K562 (cell line): ENCODE data around the gene SEBOX. TPM values are rescaled to one million over a fixed set of nuclear protein-coding genes. Genes with fewer than 3 reads are reported as not detected.

Source experiments
- ARNT ChIP-seq, 2 experiments: fragments of 450-650 bp; IDR thresholded peaks; 2 replicates each; pipeline ENCODE4 v1.6.1; 2016; ENCODE audit warnings: mild to moderate bottlenecking in 1 of 2
- BRD4 ChIP-seq: fragments of 200-600 bp; sonication (generic); IDR thresholded peaks from 2 replicates; pipeline ENCODE4 v1.6.1; 2017; ENCODE audit warnings: inconsistent platforms
- CCNT2 ChIP-seq: IDR thresholded peaks from 2 replicates; pipeline ENCODE4 v1.6.1; 2011; ENCODE audit warnings: borderline replicate concordance, low read depth, mild to moderate bottlenecking, moderate library complexity, mixed read lengths, low read length; ENCODE audit not compliant: insufficient read length; ENCODE audit errors: extremely low read depth
- HMG20B ChIP-seq: fragments of 250-450 bp; sonication (Bioruptor Pico); IDR thresholded peaks from 2 replicates; pipeline ENCODE4 v1.5.0; 2021; ENCODE audit warnings: mild to moderate bottlenecking
- POLR2AphosphoS2 ChIP-seq: IDR thresholded peaks from 2 replicates; pipeline ENCODE4 v1.6.1; 2012; ENCODE audit warnings: low read length, improper control_type of control experiment
- RBFOX2 ChIP-seq: fragments of 200-400 bp; formaldehyde crosslinking; IDR thresholded peaks from 2 replicates; pipeline ENCODE4 v1.6.1; 2017; ENCODE audit warnings: low read depth, mild to moderate bottlenecking, low read length, moderate library complexity
- RBM14 ChIP-seq: fragments of 200-400 bp; formaldehyde crosslinking; IDR thresholded peaks from 2 replicates; pipeline ENCODE4 v1.6.1; 2018; ENCODE audit warnings: low read depth, mild to moderate bottlenecking, low read length, moderate library complexity, borderline replicate concordance; ENCODE audit not compliant: insufficient read depth
- SUPT5H ChIP-seq: fragments of 450-650 bp; IDR thresholded peaks from 2 replicates; pipeline ENCODE4 v1.6.1; 2016
- TCF7L2 ChIP-seq: fragments of 150-350 bp; IDR thresholded peaks from 2 replicates; pipeline ENCODE4 v1.6.1; 2016; ENCODE audit warnings: low read depth, mild to moderate bottlenecking, low read length, moderate library complexity
- TSC22D4 ChIP-seq: fragments of 450-650 bp; IDR thresholded peaks from 2 replicates; pipeline ENCODE4 v1.6.1; 2016; ENCODE audit warnings: missing genetic modification characterization, missing biosample characterization, control low read depth
- ZBED1 ChIP-seq: IDR thresholded peaks from 2 replicates; pipeline ENCODE4 v1.6.1; 2014
- ZFP1 ChIP-seq: fragments of 450-650 bp; formaldehyde crosslinking; IDR thresholded peaks from 2 replicates; pipeline ENCODE4 v1.4.0; 2020; ENCODE audit warnings: mild to moderate bottlenecking, mixed read lengths
- ZFP36 ChIP-seq: fragments of 150-350 bp; IDR thresholded peaks from 2 replicates; pipeline ENCODE4 v1.6.1; 2018; ENCODE audit warnings: low read length, low read depth; ENCODE audit not compliant: partially characterized antibody
- ZFX ChIP-seq: sonication (generic); formaldehyde crosslinking; IDR thresholded peaks from 2 replicates; pipeline ENCODE4 v1.8.0; 2022; ENCODE audit warnings: mild to moderate bottlenecking, missing genetic modification reagents, moderate library complexity
- ZNF239 ChIP-seq: fragments of 250-450 bp; sonication (Bioruptor Pico); IDR thresholded peaks from 2 replicates; pipeline ENCODE4 v1.4.0; 2020; ENCODE audit warnings: mild to moderate bottlenecking
- polyA plus RNA-seq, 8 experiments: library from polyadenylated mRNA; depleted of rRNA in 4 of 8; stranded (reverse) in 5 of 8; unstranded in 3 of 8; fragments of >200 nt; fragmentation: Nextera tagmentation in 2 of 8; fragmentation: Illumina TruSeq in 1 of 8; extraction: Ambion mirVana in 2 of 8; extraction: Trizol in 1 of 8; gene quantifications; 2 replicates each; pipeline versions ENCODE4 v1.2.1 to v1.2.3, GENCODE V29; 2011 to 2014; ENCODE audit warnings: inconsistent platforms in 1 of 8, missing spikeins in 1 of 8
- total RNA-seq, 7 experiments: library from RNA; depleted of rRNA in 6 of 7; stranded (reverse); fragments of >200 nt in 6 of 7; fragmentation: Illumina TruSeq in 2 of 7; extraction: Trizol in 2 of 7; gene quantifications; 2 replicates each; pipeline versions ENCODE4 v1.2.1 to v1.2.3, GENCODE V29; 2011 to 2021; ENCODE audit warnings: low replicate concordance in 1 of 7
- TF ChIP-seq, protein P1 (sequence below): fragments of 450-650 bp; formaldehyde crosslinking; IDR thresholded peaks from 2 replicates; pipeline ENCODE4 v1.4.0; 2022; ENCODE audit warnings: missing genetic modification characterization
- TF ChIP-seq, protein P2 (sequence below): fragments of 250-450 bp; sonication (Bioruptor Pico); IDR thresholded peaks from 2 replicates; pipeline ENCODE4 v1.8.0; 2021; ENCODE audit warnings: borderline replicate concordance, mild to moderate bottlenecking, moderate library complexity; ENCODE audit not compliant: poor library complexity, severe bottlenecking
- TF ChIP-seq, protein P3 (sequence below): fragments of 250-450 bp; sonication (Bioruptor Pico); IDR thresholded peaks from 2 replicates; pipeline ENCODE4 v1.8.0; 2022; ENCODE audit warnings: inconsistent platforms
- TF ChIP-seq, protein P4 (sequence below): fragments of 450-650 bp; IDR thresholded peaks from 2 replicates; pipeline ENCODE4 v1.6.1; 2016; ENCODE audit warnings: borderline replicate concordance

SEBOX gene
- total and polyA plus RNA-seq, 9 of the 15 experiments (the other 6 are each of a cell fraction or from before 2014, with no cell fraction given) = not detected

DNA sequence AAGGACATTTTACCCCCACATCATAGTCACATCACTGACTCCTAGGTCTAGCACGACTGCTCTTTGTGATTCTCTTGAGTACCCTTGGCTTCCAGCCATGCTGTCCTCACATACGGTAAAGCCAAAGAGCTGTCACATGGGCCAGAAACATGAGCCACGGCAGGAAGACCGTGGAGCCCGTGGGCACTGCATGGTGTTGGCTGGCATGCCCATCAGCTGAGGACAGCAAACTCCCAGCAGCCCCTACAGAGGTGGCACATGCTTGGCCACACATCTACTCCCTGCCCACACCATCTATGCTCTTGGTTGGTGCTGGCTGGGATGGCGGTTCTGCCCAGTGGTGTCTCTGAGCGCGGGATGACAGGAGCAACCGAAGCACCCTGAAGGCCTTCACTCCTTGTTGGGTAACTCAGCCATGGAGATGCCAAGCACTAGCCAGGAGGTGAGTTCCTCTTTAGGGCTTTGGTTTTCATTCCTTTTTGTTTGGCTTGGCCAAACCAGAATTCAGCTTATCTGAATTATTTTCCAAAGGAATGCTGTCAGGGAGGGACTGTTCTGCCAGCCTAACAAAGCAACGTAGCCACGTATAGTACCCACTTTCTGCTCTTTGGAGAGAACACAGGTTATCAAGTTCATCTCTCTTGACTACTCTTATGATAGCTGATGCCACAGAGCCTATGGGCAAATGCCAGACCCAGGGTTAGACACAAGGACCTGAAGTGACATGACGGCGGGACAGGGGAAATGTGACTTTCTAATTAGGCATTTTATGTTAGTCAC lies 19.4 kb downstream of the SEBOX start (continued):
- TF ChIP-seq, protein P1, sequence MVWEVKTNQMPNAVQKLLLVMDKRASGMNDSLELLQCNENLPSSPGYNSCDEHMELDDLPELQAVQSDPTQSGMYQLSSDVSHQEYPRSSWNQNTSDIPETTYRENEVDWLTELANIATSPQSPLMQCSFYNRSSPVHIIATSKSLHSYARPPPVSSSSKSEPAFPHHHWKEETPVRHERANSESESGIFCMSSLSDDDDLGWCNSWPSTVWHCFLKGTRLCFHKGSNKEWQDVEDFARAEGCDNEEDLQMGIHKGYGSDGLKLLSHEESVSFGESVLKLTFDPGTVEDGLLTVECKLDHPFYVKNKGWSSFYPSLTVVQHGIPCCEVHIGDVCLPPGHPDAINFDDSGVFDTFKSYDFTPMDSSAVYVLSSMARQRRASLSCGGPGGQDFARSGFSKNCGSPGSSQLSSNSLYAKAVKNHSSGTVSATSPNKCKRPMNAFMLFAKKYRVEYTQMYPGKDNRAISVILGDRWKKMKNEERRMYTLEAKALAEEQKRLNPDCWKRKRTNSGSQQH (CRISPR knock-in tag) = no peak
- TF ChIP-seq, protein P2, sequence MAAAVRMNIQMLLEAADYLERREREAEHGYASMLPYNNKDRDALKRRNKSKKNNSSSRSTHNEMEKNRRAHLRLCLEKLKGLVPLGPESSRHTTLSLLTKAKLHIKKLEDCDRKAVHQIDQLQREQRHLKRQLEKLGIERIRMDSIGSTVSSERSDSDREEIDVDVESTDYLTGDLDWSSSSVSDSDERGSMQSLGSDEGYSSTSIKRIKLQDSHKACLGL (CRISPR knock-in tag) = no peak
- TF ChIP-seq BRD4 (no peak), CCNT2 (no peak), SUPT5H (peak; percentile 31; the same call in 1 of the 2 replicates), TSC22D4 (tag) (no peak), ZBED1 (no peak), HMG20B (no peak), ARNT (IDR thresholded peaks at IDR 0.05) (no peak), ZFX (CRISPR knock-in tag) (no peak), POLR2AphosphoS2 (0 out of 2 replicates have a peak, but pooled peaks have one; percentile 17), ZNF239 (CRISPR knock-in tag) (no peak), TCF7L2 (no peak), RBM14 (no peak), RBFOX2 (peak; percentile 52), ZFP1 (CRISPR knock-in tag) (no peak), ZFP36 (no peak)
- TF ChIP-seq, protein P3, sequence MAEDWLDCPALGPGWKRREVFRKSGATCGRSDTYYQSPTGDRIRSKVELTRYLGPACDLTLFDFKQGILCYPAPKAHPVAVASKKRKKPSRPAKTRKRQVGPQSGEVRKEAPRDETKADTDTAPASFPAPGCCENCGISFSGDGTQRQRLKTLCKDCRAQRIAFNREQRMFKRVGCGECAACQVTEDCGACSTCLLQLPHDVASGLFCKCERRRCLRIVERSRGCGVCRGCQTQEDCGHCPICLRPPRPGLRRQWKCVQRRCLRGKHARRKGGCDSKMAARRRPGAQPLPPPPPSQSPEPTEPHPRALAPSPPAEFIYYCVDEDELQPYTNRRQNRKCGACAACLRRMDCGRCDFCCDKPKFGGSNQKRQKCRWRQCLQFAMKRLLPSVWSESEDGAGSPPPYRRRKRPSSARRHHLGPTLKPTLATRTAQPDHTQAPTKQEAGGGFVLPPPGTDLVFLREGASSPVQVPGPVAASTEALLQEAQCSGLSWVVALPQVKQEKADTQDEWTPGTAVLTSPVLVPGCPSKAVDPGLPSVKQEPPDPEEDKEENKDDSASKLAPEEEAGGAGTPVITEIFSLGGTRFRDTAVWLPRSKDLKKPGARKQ (CRISPR knock-in tag) = no peak
- TF ChIP-seq, protein P4, sequence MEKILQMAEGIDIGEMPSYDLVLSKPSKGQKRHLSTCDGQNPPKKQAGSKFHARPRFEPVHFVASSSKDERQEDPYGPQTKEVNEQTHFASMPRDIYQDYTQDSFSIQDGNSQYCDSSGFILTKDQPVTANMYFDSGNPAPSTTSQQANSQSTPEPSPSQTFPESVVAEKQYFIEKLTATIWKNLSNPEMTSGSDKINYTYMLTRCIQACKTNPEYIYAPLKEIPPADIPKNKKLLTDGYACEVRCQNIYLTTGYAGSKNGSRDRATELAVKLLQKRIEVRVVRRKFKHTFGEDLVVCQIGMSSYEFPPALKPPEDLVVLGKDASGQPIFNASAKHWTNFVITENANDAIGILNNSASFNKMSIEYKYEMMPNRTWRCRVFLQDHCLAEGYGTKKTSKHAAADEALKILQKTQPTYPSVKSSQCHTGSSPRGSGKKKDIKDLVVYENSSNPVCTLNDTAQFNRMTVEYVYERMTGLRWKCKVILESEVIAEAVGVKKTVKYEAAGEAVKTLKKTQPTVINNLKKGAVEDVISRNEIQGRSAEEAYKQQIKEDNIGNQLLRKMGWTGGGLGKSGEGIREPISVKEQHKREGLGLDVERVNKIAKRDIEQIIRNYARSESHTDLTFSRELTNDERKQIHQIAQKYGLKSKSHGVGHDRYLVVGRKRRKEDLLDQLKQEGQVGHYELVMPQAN = no peak
